Measurements from ENCODE around the gene LPCAT4.

Gene LPCAT4

DNA sequence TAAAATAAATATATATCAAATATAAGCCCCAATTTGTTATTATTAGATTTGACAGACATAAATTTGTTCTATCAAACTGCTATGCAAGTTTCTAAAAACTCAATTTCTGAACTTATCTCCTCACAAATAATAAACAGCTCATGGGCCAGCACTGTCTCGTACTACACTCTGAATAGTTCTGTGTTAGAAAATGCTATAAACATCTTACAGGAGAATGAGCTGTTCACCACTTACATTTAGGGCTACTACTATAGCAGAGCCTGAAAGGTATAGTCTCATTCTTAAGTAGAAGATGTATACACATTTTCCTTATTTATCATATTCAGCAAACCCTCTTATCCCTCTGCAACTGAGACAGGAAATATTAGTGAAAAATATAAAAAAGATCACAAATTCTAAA lies 42.1 kb downstream of the LPCAT4 start:
- H3K4me1 ChIP-seq (ENCODE audit: control insufficient read depth, insufficient read depth, low read length, unreplicated experiment): no peaks in the 10 kb centered on the region
- no peak overlapping the region for H3K4me3 ChIP-seq (ENCODE audit: low read depth, low read length)
- H3K79me2 ChIP-seq (ENCODE audit: control insufficient read depth, insufficient read depth, low read length, unreplicated experiment): peaks cover 8% of the 10 kb centered on the region
- no peaks in the 10 kb centered on the region for H3K36me3 ChIP-seq (ENCODE audit: insufficient read depth, low read length)
- H3K27ac ChIP-seq (ENCODE audit: low read depth, low read length): no peak overlapping the region
- no peaks in the 10 kb centered on the region for H3K27me3 ChIP-seq (ENCODE audit: insufficient read depth, low read length)
- H2AFZ ChIP-seq (ENCODE audit: low read length, unreplicated experiment): no peak overlapping the region

DNA sequence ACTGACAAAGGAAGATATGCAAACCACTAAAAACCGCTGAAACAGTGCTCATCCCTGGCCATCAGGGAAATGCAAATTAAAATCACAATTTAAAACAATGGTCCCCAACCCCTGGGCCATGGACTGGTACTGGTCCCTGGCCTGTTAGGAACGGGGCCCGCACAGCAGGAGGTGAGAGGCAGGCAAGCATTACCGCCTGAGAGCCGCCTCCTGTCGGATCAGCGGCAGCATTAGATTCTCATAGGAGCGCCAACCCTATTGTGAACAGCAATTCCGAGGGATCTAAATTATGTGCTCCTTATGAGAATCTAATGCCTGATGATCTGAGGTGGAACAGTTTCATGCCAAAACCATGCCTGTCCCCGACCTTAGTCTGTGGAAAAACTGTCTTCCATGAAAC lies 43.8 kb downstream of the LPCAT4 start:
- H2AFZ ChIP-seq (ENCODE audit: low read length, unreplicated experiment): no peak overlapping the region
- H3K27ac ChIP-seq (ENCODE audit: low read depth, low read length): no peak overlapping the region
- H3K79me2 ChIP-seq (ENCODE audit: control insufficient read depth, insufficient read depth, low read length, unreplicated experiment): peaks cover 8% of the 10 kb centered on the region
- no peak overlapping the region for H3K4me3 ChIP-seq (ENCODE audit: low read depth, low read length)
- H3K4me1 ChIP-seq (ENCODE audit: control insufficient read depth, insufficient read depth, low read length, unreplicated experiment): peaks cover 3% of the 10 kb centered on the region
- no peaks in the 10 kb centered on the region for H3K27me3 ChIP-seq (ENCODE audit: insufficient read depth, low read length)
- H3K36me3 ChIP-seq (ENCODE audit: insufficient read depth, low read length): no peaks in the 10 kb centered on the region

DNA sequence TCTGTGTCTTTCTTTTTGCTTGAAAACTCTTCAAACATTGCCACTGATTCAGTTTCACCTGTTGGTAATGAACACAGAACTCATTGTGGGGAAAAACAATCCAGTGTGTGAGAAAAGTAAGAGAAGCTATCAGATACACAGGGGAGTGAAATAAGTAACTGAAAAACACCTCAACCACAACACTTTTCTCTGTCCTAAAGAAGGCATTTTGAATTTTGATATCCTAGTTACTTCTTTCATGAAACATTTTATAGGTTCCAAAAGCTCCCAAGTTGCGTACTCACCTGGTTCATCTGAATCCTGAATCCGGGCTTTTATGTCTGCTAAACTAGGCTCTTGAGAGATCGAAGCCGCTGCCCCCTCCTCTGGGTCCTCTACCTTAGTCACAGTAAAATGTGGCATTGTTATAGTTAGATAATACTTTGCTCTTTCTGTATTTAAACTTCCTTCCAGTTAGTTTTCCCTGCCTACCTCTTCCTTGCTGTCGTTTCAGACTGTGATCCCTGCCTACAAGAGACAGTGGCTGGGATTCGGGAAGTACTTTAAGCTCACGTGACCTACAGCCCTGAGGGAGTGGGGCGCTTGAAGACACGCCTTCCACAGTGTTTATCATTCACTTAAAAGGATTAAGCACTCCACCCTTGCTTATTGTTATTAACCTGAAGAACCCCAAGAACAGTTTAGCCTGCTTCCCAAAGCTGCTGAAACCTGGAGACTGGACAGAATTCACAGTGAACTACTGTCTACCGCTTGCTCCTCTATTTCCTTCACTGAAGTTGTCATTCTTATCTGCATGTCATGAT lies 48.5 kb downstream of the LPCAT4 start:
- H3K4me3 ChIP-seq (ENCODE audit: low read depth, low read length): peak overlapping the region; percentile 73
- no peaks in the 10 kb centered on the region for H3K27me3 ChIP-seq (ENCODE audit: insufficient read depth, low read length)
- H3K27ac ChIP-seq (ENCODE audit: low read depth, low read length): no peak overlapping the region
- H3K36me3 ChIP-seq (ENCODE audit: insufficient read depth, low read length): no peaks in the 10 kb centered on the region
- peaks cover 12% of the 10 kb centered on the region for H3K79me2 ChIP-seq (ENCODE audit: control insufficient read depth, insufficient read depth, low read length, unreplicated experiment)
- H3K4me1 ChIP-seq (ENCODE audit: control insufficient read depth, insufficient read depth, low read length, unreplicated experiment): peaks cover 14% of the 10 kb centered on the region
- peak overlapping the region; percentile 82 for H2AFZ ChIP-seq (ENCODE audit: low read length, unreplicated experiment)

DNA sequence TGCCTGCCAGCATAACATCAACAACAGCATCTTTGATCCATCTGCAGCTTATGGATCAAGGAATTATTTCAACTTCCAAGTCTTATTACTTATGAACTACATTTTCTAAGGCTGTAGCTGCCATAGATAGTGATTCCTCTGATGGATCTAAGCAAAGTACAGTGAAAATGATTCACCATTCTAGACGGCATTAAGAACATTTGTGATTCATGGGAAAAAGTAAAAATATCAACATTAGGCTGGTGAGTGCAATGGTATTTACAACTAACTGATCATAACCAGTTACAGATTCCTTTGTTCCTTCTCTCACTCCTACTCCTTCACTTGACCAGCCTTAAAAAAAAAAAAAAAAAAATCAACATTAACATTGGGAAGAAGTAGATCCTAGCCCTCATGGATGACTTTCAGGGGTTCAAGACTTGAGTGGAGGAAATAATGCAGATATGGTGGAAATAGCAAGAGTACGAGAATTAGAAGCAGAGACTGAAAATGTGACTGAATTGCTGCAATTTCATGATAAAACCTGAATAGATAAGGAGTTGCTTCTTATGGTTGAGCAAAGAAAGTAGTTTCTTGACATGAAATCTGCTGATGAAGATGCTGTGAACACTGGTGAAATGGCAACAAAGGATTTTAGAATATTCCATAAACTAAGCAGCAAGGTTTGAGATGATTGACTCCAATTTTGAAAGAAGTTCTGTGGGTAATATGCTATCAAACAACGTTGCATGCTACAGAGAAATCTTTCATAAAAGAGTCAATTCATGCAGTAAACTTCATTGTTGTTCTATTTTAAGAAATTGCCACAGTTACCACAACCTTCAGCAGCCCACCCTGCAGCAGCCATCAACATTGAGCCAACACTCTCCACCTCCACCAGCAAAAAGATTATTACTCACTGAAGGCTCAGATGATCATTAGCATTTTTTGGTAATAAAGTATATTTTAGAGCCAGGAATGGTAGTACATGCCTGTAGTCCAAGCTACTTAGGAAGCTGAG lies 52.2 kb downstream of the LPCAT4 start:
- H3K27me3 ChIP-seq (ENCODE audit: insufficient read depth, low read length): no peaks in the 10 kb centered on the region
- H2AFZ ChIP-seq (ENCODE audit: low read length, unreplicated experiment): no peak overlapping the region
- no peak overlapping the region for H3K27ac ChIP-seq (ENCODE audit: low read depth, low read length)
- no peaks in the 10 kb centered on the region for H3K36me3 ChIP-seq (ENCODE audit: insufficient read depth, low read length)
- peaks cover 14% of the 10 kb centered on the region for H3K4me1 ChIP-seq (ENCODE audit: control insufficient read depth, insufficient read depth, low read length, unreplicated experiment)
- peaks cover 12% of the 10 kb centered on the region for H3K79me2 ChIP-seq (ENCODE audit: control insufficient read depth, insufficient read depth, low read length, unreplicated experiment)
- no peak overlapping the region for H3K4me3 ChIP-seq (ENCODE audit: low read depth, low read length)

- H3K79me2 ChIP-seq (ENCODE audit: control insufficient read depth, insufficient read depth, low read length, unreplicated experiment): peaks cover 5% of the 10 kb centered on the region
- no peaks in the 10 kb centered on the region for H3K27me3 ChIP-seq (ENCODE audit: insufficient read depth, low read length)
- H3K4me3 ChIP-seq (ENCODE audit: low read depth, low read length): no peak overlapping the region
- H3K27ac ChIP-seq (ENCODE audit: low read depth, low read length): no peak overlapping the region
- H3K36me3 ChIP-seq (ENCODE audit: insufficient read depth, low read length): no peaks in the 10 kb centered on the region
- peaks cover 6% of the 10 kb centered on the region for H3K4me1 ChIP-seq (ENCODE audit: control insufficient read depth, insufficient read depth, low read length, unreplicated experiment)
- H2AFZ ChIP-seq (ENCODE audit: low read length, unreplicated experiment): no peak overlapping the region
Observed at GRCh38 chr15:34311563-34311962, 55.4 kb downstream of the LPCAT4 start.

Measured in ACC112 (cell line).